D721Med (cell line): ENCODE results near the gene SLC25A45.

ENCODE experiments used
- DNase-seq: peaks from one replicate; pipeline ENCODE4 v3.0.0; 2011; ENCODE audit warnings: low spot score; ENCODE audit not compliant: insufficient read length
- FAIRE-seq: peaks from 2 replicates; lab custom pipeline; 2011; peaks lifted over from hg19 to GRCh38; lab: Jason Lieb, UNC
- TF ChIP-seq, protein P1 (sequence below): IDR thresholded peaks from 2 replicates; pipeline ENCODE4 v1.5.1; 2012; ENCODE audit warnings: mild to moderate bottlenecking, control low read depth; ENCODE audit not compliant: insufficient read depth; ENCODE audit errors: missing control alignments

Gene SLC25A45

DNA sequence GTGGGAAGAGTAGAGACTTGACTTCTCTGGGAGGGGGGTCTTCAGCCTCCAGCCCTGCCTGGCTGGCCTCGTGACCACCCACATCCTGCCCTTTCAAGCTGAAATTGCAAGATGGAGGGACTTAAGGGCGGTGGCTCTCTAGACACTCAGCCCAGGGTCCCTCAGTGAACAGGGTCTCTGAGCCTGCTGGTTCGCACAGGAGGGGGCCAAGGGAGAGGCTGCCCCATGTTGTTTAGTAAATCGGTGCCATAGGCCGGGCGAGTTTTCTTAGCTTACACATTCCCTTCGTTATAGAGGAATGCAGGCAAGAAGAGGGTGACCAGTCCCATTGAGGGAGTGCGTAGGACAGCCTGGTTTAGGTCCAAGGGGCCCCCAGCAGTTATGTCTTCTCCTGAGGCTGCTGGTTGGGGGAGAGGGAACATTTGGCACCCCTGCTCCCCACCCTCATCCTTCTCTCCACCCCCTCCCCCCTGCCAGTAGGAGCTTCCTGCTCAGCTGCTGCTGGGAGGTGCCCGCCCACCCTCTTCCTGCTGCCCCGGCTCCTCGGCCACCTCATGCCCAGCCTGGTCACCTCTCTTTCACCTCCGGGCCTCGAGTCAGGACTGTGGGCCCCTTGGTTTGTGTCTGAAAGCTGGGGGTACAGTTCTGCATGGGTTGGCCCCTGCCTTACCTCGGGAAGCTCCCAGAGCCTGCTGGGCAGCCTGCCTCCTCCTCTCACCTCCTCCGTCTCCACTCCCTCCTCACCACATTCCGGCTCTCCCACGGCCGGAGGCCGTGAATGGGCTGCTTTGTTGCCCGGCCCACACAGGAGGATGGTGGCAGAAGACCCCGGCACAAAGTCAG is 7.9 kb upstream of the SLC25A45 start:
- DNase-seq (no peak), FAIRE-seq (no peak)
- TF ChIP-seq, protein P1, sequence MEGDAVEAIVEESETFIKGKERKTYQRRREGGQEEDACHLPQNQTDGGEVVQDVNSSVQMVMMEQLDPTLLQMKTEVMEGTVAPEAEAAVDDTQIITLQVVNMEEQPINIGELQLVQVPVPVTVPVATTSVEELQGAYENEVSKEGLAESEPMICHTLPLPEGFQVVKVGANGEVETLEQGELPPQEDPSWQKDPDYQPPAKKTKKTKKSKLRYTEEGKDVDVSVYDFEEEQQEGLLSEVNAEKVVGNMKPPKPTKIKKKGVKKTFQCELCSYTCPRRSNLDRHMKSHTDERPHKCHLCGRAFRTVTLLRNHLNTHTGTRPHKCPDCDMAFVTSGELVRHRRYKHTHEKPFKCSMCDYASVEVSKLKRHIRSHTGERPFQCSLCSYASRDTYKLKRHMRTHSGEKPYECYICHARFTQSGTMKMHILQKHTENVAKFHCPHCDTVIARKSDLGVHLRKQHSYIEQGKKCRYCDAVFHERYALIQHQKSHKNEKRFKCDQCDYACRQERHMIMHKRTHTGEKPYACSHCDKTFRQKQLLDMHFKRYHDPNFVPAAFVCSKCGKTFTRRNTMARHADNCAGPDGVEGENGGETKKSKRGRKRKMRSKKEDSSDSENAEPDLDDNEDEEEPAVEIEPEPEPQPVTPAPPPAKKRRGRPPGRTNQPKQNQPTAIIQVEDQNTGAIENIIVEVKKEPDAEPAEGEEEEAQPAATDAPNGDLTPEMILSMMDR: no peak

DNA sequence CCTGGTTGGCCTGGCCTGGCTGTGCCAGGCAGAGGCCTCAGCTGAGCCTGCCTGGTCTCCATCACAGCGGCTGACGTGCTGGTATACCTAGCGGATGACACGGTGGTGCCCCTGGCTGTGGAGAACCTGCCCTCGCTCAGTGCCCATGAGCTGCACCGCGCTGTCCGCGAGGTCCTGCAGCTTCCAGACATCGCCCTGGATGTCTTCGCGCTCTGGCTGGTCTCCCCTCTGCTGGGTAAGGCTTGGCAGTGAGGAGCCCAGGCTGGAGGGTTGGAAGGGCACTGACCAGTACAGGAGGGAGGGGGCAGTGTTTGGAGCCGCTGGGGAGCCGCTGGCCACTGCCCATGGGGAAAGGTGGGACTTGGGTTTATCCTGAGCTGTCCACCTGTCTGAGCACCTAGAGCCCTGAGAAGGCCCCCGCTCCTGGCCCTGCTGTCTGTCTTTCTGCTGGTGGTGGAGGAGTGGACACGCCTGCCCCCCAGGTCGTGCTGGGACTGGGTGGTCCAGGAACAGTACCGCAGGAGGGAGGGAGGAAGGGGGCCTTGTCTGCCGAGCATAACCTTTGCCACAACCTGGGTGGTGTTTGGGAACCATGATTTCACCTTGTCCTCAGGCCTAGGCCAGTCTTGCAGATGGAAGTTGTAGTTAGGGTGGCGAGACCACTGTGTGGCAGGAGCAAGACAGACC is 7.0 kb upstream of the SLC25A45 start:
- no peak for FAIRE-seq
- no peak for DNase-seq
- TF ChIP-seq, protein P1: no peak

DNA sequence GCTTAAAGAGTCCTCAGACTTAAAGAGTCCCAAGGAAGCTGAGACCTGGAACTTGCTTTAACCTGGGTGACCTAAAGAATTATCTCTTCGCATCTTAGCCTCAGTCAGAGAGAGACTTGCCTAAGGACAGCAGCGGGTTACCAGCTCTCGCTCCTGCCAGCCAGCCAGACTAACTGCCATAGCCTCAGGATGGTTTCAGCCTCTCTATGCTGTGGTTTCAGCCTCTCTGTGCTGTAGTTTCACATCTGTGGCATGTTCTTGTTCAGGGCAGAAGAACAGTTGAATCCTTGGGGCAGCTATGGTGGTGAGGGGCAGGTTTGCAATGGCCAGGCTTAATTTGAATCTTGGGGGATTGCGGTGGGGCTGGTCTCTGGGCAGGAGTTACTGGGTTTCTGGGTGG is 6.3 kb upstream of the SLC25A45 start:
- TF ChIP-seq, protein P1: no peak
- no peak for DNase-seq
- no peak for FAIRE-seq

DNA sequence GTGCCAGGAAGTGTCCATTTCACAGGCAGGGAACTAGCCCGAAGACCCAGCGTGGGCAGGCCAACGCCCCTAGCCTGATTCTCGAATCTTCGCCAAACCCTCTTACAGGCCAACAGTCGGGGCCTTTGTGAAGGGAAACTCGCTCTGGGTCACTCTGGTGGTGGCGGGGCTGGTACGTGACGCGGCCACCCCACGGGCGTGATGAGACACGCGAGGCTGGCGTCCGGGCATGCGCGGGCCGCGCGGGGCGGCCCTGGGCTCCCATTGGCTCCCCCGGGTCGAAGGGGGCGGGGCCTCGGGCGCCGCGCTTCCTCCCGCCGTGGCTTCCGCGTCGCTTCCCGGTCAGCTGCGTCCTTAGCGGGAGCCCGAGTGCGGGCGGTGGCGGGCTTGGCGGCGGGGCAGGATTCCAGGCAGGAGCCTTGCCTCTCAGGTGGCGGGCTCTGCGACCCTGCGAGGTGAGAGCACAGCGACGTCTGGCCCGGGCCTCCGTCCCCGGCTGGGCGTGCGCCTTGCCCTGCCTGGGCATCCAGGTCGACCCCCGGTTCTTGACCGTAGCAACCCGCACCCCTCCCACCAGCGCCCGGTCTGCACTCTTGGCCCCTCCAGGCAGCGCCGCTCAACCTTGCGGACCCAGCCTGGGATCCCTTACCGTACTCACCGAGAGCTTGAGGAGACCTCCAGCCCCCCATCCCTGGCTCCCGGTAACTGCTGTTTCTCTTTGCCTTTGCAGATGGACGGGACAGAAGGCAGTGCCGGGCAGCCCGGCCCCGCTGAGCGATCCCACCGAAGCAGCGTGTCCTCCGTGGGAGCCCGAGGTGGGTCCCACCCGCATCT is 4.1 kb upstream of the SLC25A45 start, which contains the start of gene FRMD8:
Gene FRMD8, plus strand, starts transcription at position 331 of the 834 bp plus-strand sequence. Its CDS starts 400 bp downstream, at position 731.
- peak; percentile 85 for DNase-seq
- no peak for FAIRE-seq
- TF ChIP-seq, protein P1: no peak

DNA sequence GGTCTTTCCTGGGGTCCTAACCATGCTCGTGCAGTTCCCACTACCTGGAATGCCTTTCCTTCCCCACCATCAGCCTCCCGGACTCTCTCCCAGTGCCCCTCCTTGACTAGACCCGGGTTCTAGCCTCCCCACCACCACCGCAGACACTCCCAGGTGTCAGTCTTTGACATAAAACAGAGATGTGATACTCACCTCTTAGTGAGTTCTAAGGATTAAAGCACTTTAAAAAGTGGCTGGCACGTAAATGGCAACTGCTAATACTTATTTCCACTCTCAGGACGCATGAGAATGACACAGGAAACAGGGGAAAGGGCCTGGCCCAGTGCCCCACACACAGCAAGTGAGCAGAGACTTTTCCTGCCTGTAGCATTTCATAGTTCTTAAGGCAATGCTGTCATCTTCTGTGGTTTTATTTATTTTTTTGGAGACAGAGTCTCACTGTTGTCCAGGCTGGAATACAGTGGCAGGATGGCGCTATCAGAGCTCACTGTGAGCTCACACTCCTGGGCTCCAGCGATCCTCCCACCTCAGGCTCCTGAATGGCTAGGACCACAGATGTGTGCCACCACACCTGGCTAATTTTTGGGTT is 1.9 kb upstream of the SLC25A45 start:
- FAIRE-seq (no peak), DNase-seq (no peak)
- TF ChIP-seq, protein P1: no peak

DNA sequence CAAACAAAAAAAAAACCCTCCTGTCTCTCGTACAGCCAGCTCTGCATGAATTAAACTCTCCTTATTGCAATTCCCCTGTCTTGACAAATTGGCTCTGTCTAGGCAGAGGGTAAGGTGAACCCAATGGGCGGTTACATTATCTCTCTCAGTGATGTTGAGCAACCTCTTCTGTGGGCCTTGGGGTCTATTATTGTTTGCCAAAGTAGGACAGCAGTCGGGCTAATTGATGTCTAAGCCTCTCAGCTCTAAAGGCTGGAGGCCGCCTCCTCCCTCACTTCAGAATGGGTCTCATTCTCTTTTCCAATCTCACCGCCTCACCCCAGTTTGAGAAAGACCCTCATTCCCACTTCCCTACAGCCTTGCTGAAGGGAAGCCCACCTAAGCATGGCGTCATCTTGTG is 1.3 kb upstream of the SLC25A45 start:
- DNase-seq (no peak), FAIRE-seq (no peak)
- TF ChIP-seq, protein P1: no peak
